Esophagus muscularis mucosa (tissue), 4 donors: ENCODE data around the gene SIPA1L3. TPM values are rescaled to one million over a fixed set of nuclear protein-coding genes. Genes with fewer than 3 reads are reported as not detected.
A peak's percentile ranks its signal among the peaks of the same experiment; 100 is the strongest.

Experiments used
- DNase-seq: peaks from one replicate; pipeline ENCODE4 v3.0.0-alpha.2; 2017; ENCODE audit errors: extremely low spot score
- H3K27ac ChIP-seq, 4 donors: fragments of 200-600 bp; sonication (generic); replicated peaks in 1 of 4; 1 replicate in 3 of 4; 2 replicates in 1 of 4; pipeline ENCODE4 v1.5.1; 2016 to 2019; ENCODE audit warnings: mild to moderate bottlenecking in 1 of 4
- H3K27me3 ChIP-seq, 4 donors: fragments of 200-600 bp; sonication (generic); one replicate each; pipeline versions ENCODE4 v1.5.1 to v1.6.0; 2016 to 2019
- H3K36me3 ChIP-seq, 4 donors: fragments of 200-600 bp; sonication (generic); one replicate each; pipeline ENCODE4 v1.5.1; 2016 to 2019
- H3K4me1 ChIP-seq, 4 donors: fragments of 200-600 bp; sonication (generic); one replicate each; pipeline ENCODE4 v1.5.1; 2016 to 2019
- H3K4me3 ChIP-seq, 4 donors: fragments of 200-600 bp; sonication (generic); 1 replicate in 2 of 4; 2 replicates in 2 of 4; pipeline ENCODE4 v1.5.1; 2016 to 2019; ENCODE audit warnings: mild to moderate bottlenecking in 4 of 4, moderate library complexity in 1 of 4
- H3K9me3 ChIP-seq, 4 donors: fragments of 200-600 bp; sonication (generic); 1 replicate in 3 of 4; 2 replicates in 1 of 4; pipeline ENCODE4 v1.5.1; 2016 to 2019
- CTCF ChIP-seq, 3 experiments: fragments of 200-600 bp in 2 of 3; fragments of 450-650 bp in 1 of 3; sonication (generic) in 2 of 3; IDR thresholded peaks; one replicate each; pipeline ENCODE4 v1.5.1; 2017 to 2019; ENCODE audit warnings: antibody characterized with exemption in 3 of 3, mild to moderate bottlenecking in 2 of 3, moderate library complexity in 1 of 3
- EP300 ChIP-seq: sonication (generic); formaldehyde crosslinking; IDR thresholded peaks from one replicate; pipeline ENCODE4 v1.6.1; 2017; ENCODE audit warnings: antibody characterized with exemption
- POLR2A ChIP-seq: fragments of 450-650 bp; IDR thresholded peaks from one replicate; pipeline ENCODE4 v1.6.1; 2017; ENCODE audit warnings: antibody characterized with exemption, moderate library complexity, mild to moderate bottlenecking, low read depth
- POLR2AphosphoS5 ChIP-seq, 2 donors: sonication (generic); formaldehyde crosslinking; IDR thresholded peaks; one replicate each; pipeline ENCODE4 v1.6.1; 2017; ENCODE audit warnings: antibody characterized with exemption in 2 of 2
- WGBS: methylation state at CpG from one replicate; pipeline ENCODE4 v1.1.5; 2018; 5-methylcytosine and 5-hydroxymethylcytosine counted together
- intact Hi-C: fragments of 100-400 bp; cut with DNase I; formaldehyde crosslinking; loops from one replicate; pipeline ENCODE4 v1.15.1; 2023
- total RNA-seq, 4 donors: library from RNA; depleted of rRNA; stranded (reverse); fragments of >200 nt; gene quantifications; one replicate each; pipeline versions ENCODE4 v1.1.0 to v1.2.1, GENCODE V29; 2016

SIPA1L3 gene
- total RNA-seq, 4 donors from 2014 or later, result 10.4 to 17.9 (median 13.2) TPM

GRCh38 chr19:38093587-38093986 lies 186.6 kb downstream of the SIPA1L3 start:
- H3K27ac ChIP-seq, result no peak overlapping the region
- H3K27me3 ChIP-seq, result no peaks in the 10 kb centered on the region
- DNase-seq, result no peak
- H3K4me1 ChIP-seq, result no peaks in the 10 kb centered on the region
- H3K36me3 ChIP-seq, result peaks cover 6 to 27% (median 18%) of the 10 kb centered on the region in 4 donors
- WGBS, result 100% methylated on average over 1 of the region's 6 CpGs
- H3K4me3 ChIP-seq, result no peak overlapping the region
- intact Hi-C loops, result no loop called here
- no peaks in the 10 kb centered on the region for H3K9me3 ChIP-seq
- TF ChIP-seq POLR2A (no peak), EP300 (no peak), POLR2AphosphoS5 (IDR thresholded peaks at IDR 0.05) (no peak), CTCF (IDR thresholded peaks at IDR 0.05) (no peak)

- DNase-seq, result no peak
- peaks cover 11 to 22% (median 16%) of the 10 kb centered on the region in 4 donors for H3K36me3 ChIP-seq
- peaks cover 0 to 4% (median 0%) of the 10 kb centered on the region in 4 donors for H3K9me3 ChIP-seq
- H3K4me1 ChIP-seq, result no peaks in the 10 kb centered on the region
- intact Hi-C loops, result loop anchor here (5.0 kb wide), 1 partner anchor 198 kb away; no protein-coding TSS in a partner anchor
- H3K4me3 ChIP-seq, result no peak overlapping the region
- no peak overlapping the region for H3K27ac ChIP-seq
- TF ChIP-seq POLR2AphosphoS5 (IDR thresholded peaks at IDR 0.05), result no peak
- TF ChIP-seq CTCF (IDR thresholded peaks at IDR 0.05), result peak; percentile 28 to 63 (median 44)
- no peaks in the 10 kb centered on the region for H3K27me3 ChIP-seq
- WGBS, result 55% methylated on average over 17 of the region's 17 CpGs
Observed at GRCh38 chr19:38095411-38096308, 188.7 kb downstream of the SIPA1L3 start.

DNA sequence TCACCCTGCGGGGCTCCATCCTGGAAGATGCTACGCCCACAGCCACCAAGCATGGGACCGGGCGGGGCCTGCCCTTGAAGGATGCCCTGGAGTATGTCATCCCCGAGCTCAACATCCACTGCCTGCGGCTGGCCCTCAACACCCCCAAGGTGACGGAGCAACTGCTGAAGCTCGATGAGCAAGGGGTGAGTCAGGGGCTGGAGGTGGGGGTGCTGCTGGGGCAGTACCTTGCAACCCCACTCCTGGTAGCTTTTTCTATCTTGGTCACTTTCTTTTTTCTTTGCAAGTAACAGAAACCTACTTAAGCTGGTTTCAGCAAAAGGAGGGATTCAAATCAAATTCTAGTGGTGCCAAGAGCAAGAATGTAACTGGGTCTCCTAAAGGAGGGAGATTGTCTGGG lies 193.0 kb downstream of the SIPA1L3 start:
- DNase-seq, result no peak
- Histone ChIP-seq H3K27ac (no peak overlapping the region), H3K4me1 (no peaks in the 10 kb centered on the region), H3K9me3 (peaks cover 0 to 4% (median 0%) of the 10 kb centered on the region in 4 donors), H3K36me3 (peaks cover 30 to 50% (median 39%) of the 10 kb centered on the region in 4 donors), H3K27me3 (no peaks in the 10 kb centered on the region), H3K4me3 (no peak overlapping the region)
- intact Hi-C loops, result loop anchor here (5.0 kb wide), 1 partner anchor 203 kb away; no protein-coding TSS in a partner anchor
- 95% methylated on average over 8 of the region's 8 CpGs for WGBS
- TF ChIP-seq POLR2AphosphoS5 (IDR thresholded peaks at IDR 0.05) (no peak), CTCF (IDR thresholded peaks at IDR 0.05) (no peak), POLR2A (no peak), EP300 (no peak)

DNA sequence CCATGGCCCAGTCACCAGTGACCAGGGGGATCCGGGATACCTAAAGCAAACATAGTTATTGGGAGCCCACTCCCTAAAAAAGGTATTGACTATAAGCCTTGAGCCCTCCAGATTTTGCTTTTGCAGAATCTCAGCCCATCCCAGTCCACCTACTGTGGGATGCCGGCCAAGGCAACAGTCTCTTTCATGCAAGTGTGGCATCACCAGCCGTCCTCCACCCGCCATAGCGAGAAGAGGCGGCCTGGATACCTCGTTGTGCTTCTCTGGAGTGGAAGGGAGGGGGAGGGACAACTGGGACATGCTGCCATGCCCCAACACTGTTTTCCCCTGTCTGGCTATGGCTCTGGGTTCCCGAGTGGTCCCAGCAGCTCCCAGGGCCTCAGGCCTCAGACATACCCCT lies 193.6 kb downstream of the SIPA1L3 start:
- no peak for DNase-seq
- H3K27me3 ChIP-seq, result no peaks in the 10 kb centered on the region
- 95% methylated on average over 5 of the region's 8 CpGs for WGBS
- H3K4me1 ChIP-seq, result no peaks in the 10 kb centered on the region
- intact Hi-C loops, result no loop called here
- H3K9me3 ChIP-seq, result peaks cover 0 to 4% (median 0%) of the 10 kb centered on the region in 4 donors
- no peak for TF ChIP-seq EP300
- no peak for TF ChIP-seq POLR2AphosphoS5 (IDR thresholded peaks at IDR 0.05)
- TF ChIP-seq POLR2A, result no peak
- TF ChIP-seq CTCF (IDR thresholded peaks at IDR 0.05), result no peak
- peaks cover 30 to 57% (median 43%) of the 10 kb centered on the region in 4 donors for H3K36me3 ChIP-seq
- H3K4me3 ChIP-seq, result no peak overlapping the region
- no peak overlapping the region for H3K27ac ChIP-seq
